ENCODE results near the gene AADAC. TPM values are rescaled to one million over a fixed set of nuclear protein-coding genes. Genes with fewer than 3 reads are reported as not detected.
"Not testable (repeated sequence)": the region's sequence is repeated elsewhere in the genome, so short reads cannot be mapped to it uniquely, and the experiment has no call there.

AADAC gene, protein sequence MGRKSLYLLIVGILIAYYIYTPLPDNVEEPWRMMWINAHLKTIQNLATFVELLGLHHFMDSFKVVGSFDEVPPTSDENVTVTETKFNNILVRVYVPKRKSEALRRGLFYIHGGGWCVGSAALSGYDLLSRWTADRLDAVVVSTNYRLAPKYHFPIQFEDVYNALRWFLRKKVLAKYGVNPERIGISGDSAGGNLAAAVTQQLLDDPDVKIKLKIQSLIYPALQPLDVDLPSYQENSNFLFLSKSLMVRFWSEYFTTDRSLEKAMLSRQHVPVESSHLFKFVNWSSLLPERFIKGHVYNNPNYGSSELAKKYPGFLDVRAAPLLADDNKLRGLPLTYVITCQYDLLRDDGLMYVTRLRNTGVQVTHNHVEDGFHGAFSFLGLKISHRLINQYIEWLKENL
- not detected for total RNA-seq

DNA sequence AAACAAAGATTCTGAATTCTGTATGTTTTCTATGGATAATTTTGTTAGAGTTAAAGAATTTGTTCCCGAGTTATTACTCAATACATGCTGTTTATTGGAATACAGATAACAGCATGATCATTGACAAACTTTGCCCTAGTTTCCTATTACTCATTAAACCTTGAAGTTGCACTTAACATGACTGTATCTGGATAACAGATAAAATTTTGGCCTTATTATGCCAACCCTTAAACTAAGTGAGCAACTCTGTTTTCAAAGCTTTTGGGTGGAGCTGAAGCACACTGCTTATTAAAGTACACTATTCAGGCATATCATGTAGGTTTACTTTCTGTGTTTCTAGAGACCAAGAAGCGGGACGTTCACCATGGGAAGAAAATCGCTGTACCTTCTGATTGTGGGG lies at the start of gene AADAC:
Gene AADAC, plus strand, starts transcription at position 318 of the 400 bp plus-strand sequence. Its CDS starts 47 bp downstream, at position 365.
- H3K4me3 Mint-ChIP-seq, result no peak within 1 kb of the TSS
- H3K9me3 Mint-ChIP-seq, result no peaks in the 10 kb centered on the region
- DNase-seq (no peak), ATAC-seq (replicated peaks in 1 of 2) (no peak)
- no peaks in the 10 kb centered on the region for H3K27me3 Mint-ChIP-seq (ENCODE audit: low read depth)
- no peaks in the 10 kb centered on the region for H3K4me1 Mint-ChIP-seq (ENCODE audit: low read depth)
- H3K27ac Mint-ChIP-seq, result no peak within 1 kb of the TSS
- no peaks in the 10 kb centered on the region for H3K36me3 Mint-ChIP-seq (ENCODE audit: insufficient read depth in 2 of 2)

DNA sequence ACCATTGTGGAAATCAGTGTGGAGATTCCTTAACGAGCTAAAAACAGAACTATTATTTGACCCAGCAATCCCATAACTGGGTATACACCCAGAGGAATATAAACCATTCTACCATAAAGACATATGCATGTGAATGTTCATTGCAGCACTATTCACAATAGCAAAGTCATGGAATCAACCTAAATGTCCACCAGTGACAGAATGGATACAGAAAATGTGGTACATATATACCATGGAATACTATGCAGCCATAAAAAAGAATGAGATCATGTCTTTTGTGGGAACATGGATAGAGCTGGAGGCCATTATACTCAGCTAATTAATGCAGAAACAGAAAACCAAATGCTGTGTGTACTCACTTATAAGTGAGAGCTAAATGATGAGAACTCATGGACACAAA lies 49.2 kb upstream of the AADAC start:
- not testable (repeated sequence) for H3K27ac Mint-ChIP-seq; H3K9me3 Mint-ChIP-seq; H3K27me3 Mint-ChIP-seq (ENCODE audit: low read depth); H3K4me3 Mint-ChIP-seq; H3K4me1 Mint-ChIP-seq (ENCODE audit: low read depth); H3K36me3 Mint-ChIP-seq (ENCODE audit: insufficient read depth in 2 of 2); DNase-seq; ATAC-seq (replicated peaks in 1 of 2)

DNA sequence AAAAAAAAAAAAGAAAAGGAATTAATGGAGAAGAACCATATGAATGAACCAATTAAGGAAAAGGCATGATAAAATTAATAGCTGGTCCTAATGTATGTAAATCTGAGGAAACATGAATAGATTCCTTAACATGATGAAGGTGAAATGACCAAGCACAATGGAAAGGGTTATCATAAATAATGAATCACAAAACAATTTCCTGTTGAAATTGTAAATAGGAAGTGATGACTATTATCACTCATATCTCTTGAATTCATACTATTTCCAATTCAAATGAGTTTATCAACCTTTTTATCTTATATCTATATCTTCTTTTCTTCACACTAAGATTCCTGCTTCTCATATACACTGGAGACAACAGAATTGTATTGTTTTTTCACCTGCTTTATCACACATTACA lies 48.2 kb upstream of the AADAC start:
- Mint-ChIP-seq H3K4me3 (no peak overlapping the region), H3K36me3 (ENCODE audit: insufficient read depth in 2 of 2) (no peaks in the 10 kb centered on the region)

DNA sequence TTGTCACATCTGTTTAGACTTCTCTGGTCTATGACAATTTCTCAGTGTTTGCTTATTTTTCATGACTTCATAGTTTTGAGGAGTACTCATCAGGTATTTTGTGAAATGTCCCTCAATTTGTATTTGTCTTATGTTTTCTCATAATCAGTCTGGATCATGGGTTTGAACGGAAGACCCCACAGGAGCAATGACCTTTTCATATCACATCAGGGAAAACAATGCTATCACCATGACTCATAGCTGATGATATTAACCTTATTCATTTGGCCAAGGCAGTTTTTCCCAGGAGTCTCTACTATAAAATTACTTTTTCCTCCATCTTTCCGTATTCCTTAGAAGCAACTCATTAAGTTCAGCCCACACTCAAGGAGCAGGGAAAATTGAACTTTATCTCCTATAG lies 47.5 kb upstream of the AADAC start:
- Mint-ChIP-seq H3K9me3 (peaks cover 2 to 3% of the 10 kb centered on the region in 2 donors), H3K27me3 (ENCODE audit: low read depth) (no peaks in the 10 kb centered on the region), H3K27ac (no peak overlapping the region), H3K4me3 (no peak overlapping the region), H3K36me3 (ENCODE audit: insufficient read depth in 2 of 2) (no peaks in the 10 kb centered on the region), H3K4me1 (ENCODE audit: low read depth) (no peaks in the 10 kb centered on the region)
- DNase-seq (no peak), ATAC-seq (replicated peaks in 1 of 2) (no peak)

More for the DNA sequence above, 48.2 kb upstream of the AADAC start:
- peaks cover 2 to 3% of the 10 kb centered on the region in 2 donors for H3K9me3 Mint-ChIP-seq
- no peak for ATAC-seq (replicated peaks in 1 of 2)
- no peaks in the 10 kb centered on the region for H3K4me1 Mint-ChIP-seq (ENCODE audit: low read depth)
- H3K27me3 Mint-ChIP-seq (ENCODE audit: low read depth), result no peaks in the 10 kb centered on the region
- H3K27ac Mint-ChIP-seq, result no peak overlapping the region
- no peak for DNase-seq

DNA sequence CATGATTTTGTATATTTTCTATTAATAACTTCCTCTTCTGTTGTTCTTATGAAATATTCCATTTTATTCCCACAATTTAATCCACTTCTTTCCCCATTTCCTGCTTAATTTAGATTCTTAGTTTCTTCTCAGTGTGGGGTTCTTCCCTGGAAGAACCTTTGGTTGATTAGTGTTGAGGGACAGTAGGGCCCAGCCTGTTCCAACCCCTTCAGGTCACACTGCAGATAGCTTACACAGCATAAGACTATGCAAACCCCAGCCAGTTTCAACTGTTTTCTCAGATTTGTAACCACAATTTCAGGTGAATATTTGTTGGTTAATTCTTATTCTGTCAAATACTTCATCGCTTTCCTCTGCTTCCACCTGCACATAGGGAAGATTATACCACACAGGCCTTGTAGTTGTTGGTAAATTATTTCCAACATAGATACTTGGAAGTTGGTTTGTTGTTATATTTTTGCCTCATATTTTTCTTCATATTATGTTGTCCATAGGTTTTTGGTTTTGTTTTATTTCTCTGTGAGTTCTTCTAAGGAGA lies 45.5 kb upstream of the AADAC start:
- ATAC-seq (replicated peaks in 1 of 2) (no peak), DNase-seq (no peak)
- no peak overlapping the region for H3K4me3 Mint-ChIP-seq
- H3K4me1 Mint-ChIP-seq (ENCODE audit: low read depth), result no peaks in the 10 kb centered on the region
- H3K27me3 Mint-ChIP-seq (ENCODE audit: low read depth), result no peaks in the 10 kb centered on the region
- no peaks in the 10 kb centered on the region for H3K36me3 Mint-ChIP-seq (ENCODE audit: insufficient read depth in 2 of 2)
- peaks cover 2 to 3% of the 10 kb centered on the region in 2 donors for H3K9me3 Mint-ChIP-seq
- no peak overlapping the region for H3K27ac Mint-ChIP-seq

DNA sequence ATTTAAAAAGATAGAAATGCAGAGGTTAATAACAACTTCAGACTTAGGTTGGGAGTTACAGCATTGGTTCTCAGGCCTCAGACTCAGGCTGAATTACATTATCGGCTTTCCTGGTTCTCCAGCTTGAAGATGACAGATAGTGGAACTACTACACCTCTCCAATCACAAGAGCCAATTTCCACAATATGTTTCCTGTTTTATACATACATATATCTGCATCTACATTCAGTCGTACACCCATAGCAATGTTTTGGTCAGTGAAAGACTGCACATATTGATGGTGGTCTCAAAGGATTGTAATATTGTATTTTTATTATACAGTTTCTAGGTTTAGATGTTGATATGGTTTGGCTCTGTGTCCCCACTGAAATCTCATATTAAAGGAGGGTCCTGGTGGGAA lies 44.7 kb upstream of the AADAC start:
- H3K4me1 Mint-ChIP-seq (ENCODE audit: low read depth), result no peaks in the 10 kb centered on the region
- H3K36me3 Mint-ChIP-seq (ENCODE audit: insufficient read depth in 2 of 2), result no peaks in the 10 kb centered on the region
- no peak overlapping the region for H3K27ac Mint-ChIP-seq
- H3K27me3 Mint-ChIP-seq (ENCODE audit: low read depth), result no peaks in the 10 kb centered on the region
- H3K4me3 Mint-ChIP-seq, result no peak overlapping the region
- DNase-seq (no peak), ATAC-seq (replicated peaks in 1 of 2) (no peak)
- peaks cover 2 to 3% of the 10 kb centered on the region in 2 donors for H3K9me3 Mint-ChIP-seq

DNA sequence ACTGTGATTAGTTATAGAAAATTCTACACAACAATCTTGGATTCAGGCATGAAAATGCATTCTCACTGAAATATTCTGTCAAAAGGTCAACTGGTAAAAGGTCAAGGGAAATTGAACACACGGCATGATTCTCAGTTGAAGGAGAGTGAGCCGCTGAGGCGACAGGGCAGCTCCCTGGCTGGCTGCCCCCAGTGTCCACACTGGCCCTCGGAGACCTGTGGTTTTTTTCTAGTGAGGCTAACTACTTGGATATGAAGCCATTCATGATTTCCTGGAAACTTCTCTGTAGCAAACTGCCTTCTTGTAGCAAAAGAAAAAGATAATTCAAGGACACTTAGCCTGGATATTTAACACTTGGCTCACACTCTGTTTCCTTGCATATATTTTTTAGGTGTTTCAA lies 43.0 kb upstream of the AADAC start:
- Mint-ChIP-seq H3K27me3 (ENCODE audit: low read depth) (no peaks in the 10 kb centered on the region), H3K9me3 (no peaks in the 10 kb centered on the region), H3K36me3 (ENCODE audit: insufficient read depth in 2 of 2) (no peaks in the 10 kb centered on the region), H3K4me3 (no peak overlapping the region), H3K4me1 (ENCODE audit: low read depth) (no peaks in the 10 kb centered on the region), H3K27ac (no peak overlapping the region)
- no peak for DNase-seq
- ATAC-seq (replicated peaks in 1 of 2), result no peak

DNA sequence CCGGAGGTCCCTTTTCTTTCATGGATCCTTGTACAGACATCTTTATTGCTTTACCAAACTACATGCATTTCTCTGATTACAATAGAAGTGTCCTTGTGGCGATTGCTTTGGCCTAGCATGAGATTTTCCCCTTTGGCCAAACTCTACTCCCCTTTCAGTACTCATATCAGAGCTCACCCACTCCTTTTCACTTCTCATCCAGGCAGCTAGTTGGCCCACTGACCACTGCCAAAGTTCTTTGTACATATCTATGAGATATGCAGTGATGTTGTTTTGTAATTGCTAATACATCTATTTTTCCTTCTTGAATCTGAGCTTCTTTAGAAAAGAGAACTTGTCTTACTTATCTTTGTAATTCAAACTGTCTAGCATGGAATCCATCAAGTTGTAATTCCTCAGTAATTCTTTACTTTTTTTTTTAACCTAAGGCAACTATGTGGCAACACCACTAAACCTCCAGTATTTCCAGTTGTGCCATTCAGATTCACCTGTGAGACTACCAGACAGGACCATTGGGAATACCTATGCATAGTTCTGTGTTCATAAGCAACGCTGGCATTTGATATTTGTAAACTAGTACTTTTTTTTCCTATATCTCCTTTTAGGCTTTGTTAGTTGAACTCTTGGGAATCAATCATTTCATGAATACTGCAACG lies 41.0 kb upstream of the AADAC start:
- no peaks in the 10 kb centered on the region for H3K36me3 Mint-ChIP-seq (ENCODE audit: insufficient read depth in 2 of 2)
- H3K27me3 Mint-ChIP-seq (ENCODE audit: low read depth), result no peaks in the 10 kb centered on the region
- no peak for DNase-seq
- no peak overlapping the region for H3K27ac Mint-ChIP-seq
- no peaks in the 10 kb centered on the region for H3K4me1 Mint-ChIP-seq (ENCODE audit: low read depth)
- H3K9me3 Mint-ChIP-seq, result no peaks in the 10 kb centered on the region
- ATAC-seq (replicated peaks in 1 of 2), result no peak
- no peak overlapping the region for H3K4me3 Mint-ChIP-seq

DNA sequence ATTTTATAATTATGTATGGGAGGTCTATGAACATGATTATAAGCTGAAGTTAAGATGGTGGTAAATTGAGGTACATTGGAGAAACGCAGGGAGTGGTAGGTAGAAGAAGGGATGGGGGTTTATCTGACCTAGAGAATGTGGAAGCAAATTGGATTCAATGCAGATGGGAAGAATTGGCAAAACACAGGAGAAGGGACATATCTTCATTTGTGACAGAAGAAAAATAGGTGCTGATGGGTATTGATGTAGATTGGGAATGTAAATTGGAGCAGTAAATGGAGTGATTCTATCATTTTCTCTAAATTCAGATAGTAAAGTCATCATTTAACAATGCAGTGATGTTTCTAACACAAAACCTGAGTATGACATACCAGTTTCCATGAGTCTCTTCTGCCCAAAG lies 39.7 kb upstream of the AADAC start:
- Mint-ChIP-seq H3K9me3 (no peaks in the 10 kb centered on the region), H3K36me3 (ENCODE audit: insufficient read depth in 2 of 2) (no peaks in the 10 kb centered on the region), H3K4me1 (ENCODE audit: low read depth) (no peaks in the 10 kb centered on the region), H3K27ac (no peak overlapping the region), H3K4me3 (no peak overlapping the region), H3K27me3 (ENCODE audit: low read depth) (no peaks in the 10 kb centered on the region)
- no peak for ATAC-seq (replicated peaks in 1 of 2)
- DNase-seq, result no peak

DNA sequence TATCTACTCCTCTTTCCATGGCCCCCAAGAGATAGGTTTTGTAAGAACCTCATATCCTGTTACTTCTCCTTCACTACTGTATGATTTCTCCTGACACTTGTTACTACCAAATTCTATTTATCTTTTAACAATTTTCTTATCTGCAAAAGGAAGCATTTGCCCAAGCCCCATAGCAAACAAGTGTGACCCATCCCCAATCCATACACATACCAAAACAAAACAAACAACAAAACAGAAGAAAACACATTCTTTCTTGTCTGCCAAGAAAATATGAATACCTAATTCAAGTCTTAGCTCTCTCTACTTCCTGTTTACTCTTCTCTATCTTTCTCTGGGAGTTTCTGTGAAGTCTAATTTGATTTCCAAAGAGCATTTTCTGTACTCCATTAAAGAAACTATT lies 39.0 kb upstream of the AADAC start:
- Mint-ChIP-seq H3K9me3 (no peaks in the 10 kb centered on the region), H3K36me3 (ENCODE audit: insufficient read depth in 2 of 2) (no peaks in the 10 kb centered on the region), H3K27me3 (ENCODE audit: low read depth) (no peaks in the 10 kb centered on the region), H3K4me3 (no peak overlapping the region), H3K27ac (no peak overlapping the region), H3K4me1 (ENCODE audit: low read depth) (no peaks in the 10 kb centered on the region)
- DNase-seq (no peak), ATAC-seq (replicated peaks in 1 of 2) (no peak)

DNA sequence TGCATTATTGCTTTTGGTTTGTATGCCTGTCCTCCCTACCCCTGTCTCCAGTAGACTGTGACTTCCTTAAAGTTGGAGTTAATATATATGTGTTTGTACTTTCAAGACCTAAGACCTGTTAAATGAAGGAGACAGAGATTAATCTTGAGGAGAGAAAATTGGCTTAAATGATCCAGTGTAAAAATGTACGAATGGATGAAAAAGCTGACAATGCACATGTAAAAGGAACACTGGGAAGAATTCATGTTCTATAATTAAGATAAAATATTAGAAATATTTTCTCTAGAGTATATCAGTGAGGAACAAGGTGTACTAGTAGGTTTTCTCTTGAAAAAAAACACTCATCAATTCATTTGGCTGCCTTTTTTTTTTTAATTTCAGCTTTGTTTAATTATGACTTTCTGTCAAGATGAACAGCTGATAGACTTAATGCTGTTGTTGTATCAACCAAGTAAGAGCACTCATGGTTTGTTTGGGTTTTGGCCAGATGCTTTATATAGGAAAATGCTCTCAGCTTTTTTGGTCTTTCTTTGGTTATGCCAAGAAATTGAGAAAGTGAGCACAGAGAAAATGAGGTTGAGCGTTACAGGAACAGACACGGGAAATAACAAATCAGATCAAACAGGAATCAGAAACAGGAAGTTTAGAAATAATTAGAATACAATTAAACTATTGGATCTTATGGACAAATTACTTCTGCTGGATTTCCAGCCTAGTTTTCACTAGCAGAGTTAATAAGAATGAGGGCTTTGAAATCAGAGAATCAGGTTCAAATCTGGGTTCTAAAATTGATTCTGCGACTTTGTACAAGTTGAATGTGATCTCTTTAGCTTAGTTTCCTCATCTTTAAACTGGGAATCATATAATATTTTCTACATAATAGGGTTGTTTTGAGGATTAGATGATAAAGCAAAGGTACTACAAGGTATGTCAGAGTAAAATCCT lies 38.3 kb upstream of the AADAC start:
- no peak overlapping the region for H3K4me3 Mint-ChIP-seq
- H3K4me1 Mint-ChIP-seq (ENCODE audit: low read depth), result no peaks in the 10 kb centered on the region
- H3K27ac Mint-ChIP-seq, result no peak overlapping the region
- ATAC-seq (replicated peaks in 1 of 2), result no peak
- H3K36me3 Mint-ChIP-seq (ENCODE audit: insufficient read depth in 2 of 2), result no peaks in the 10 kb centered on the region
- no peaks in the 10 kb centered on the region for H3K9me3 Mint-ChIP-seq
- DNase-seq, result no peak
- no peaks in the 10 kb centered on the region for H3K27me3 Mint-ChIP-seq (ENCODE audit: low read depth)

DNA sequence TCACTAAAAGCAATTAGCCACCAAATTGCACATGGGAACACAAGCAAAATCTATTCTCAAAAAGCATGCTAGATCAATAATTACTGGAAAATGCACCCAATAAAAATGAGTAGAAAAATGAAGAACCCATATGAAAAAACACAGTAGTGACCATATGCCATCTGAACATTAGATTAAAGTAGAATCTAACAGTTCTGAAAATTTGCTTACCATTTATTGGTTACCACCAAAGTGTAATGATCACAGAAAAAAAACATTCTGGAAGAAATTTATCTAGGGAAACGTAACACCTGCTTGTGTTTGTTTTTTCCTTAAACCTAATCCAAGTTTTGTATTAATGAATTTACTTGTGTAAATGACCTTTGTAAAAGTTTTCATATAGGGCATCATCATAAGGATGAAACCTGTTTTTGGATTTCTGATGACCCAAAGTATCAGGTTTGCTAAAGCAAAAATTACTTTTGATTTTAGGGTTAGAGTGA lies 37.6 kb upstream of the AADAC start:
- DNase-seq (no peak), ATAC-seq (replicated peaks in 1 of 2) (no peak)
- no peak overlapping the region for H3K27ac Mint-ChIP-seq
- no peak overlapping the region for H3K4me3 Mint-ChIP-seq
- H3K36me3 Mint-ChIP-seq (ENCODE audit: insufficient read depth in 2 of 2), result no peaks in the 10 kb centered on the region
- no peaks in the 10 kb centered on the region for H3K4me1 Mint-ChIP-seq (ENCODE audit: low read depth)
- H3K9me3 Mint-ChIP-seq, result no peaks in the 10 kb centered on the region
- H3K27me3 Mint-ChIP-seq (ENCODE audit: low read depth), result no peaks in the 10 kb centered on the region

DNA sequence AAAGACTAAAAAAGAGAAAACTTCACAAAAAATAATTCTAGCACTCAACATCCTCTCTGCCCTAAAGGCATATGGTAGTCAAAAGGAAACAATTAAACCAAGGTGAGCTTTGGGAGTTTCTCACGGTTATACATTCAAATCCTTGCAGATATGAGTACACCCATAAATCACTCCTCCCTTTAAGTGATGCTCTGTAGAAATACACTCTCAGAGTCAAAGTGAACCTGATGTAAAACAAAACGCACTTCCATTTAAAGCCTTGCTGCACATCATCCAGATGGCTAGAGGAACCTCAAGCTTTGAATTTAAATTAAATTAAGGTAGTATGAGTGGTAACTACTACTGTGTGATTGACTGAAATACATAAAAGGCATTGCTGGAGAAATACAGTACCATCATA lies 36.0 kb upstream of the AADAC start:
- Mint-ChIP-seq H3K9me3 (no peaks in the 10 kb centered on the region), H3K27ac (no peak overlapping the region), H3K27me3 (ENCODE audit: low read depth) (no peaks in the 10 kb centered on the region), H3K36me3 (ENCODE audit: insufficient read depth in 2 of 2) (no peaks in the 10 kb centered on the region), H3K4me3 (no peak overlapping the region), H3K4me1 (ENCODE audit: low read depth) (no peaks in the 10 kb centered on the region)
- DNase-seq, result no peak
- ATAC-seq (replicated peaks in 1 of 2), result no peak
